Measurements from ENCODE around the gene STARD9.

Gene STARD9

DNA sequence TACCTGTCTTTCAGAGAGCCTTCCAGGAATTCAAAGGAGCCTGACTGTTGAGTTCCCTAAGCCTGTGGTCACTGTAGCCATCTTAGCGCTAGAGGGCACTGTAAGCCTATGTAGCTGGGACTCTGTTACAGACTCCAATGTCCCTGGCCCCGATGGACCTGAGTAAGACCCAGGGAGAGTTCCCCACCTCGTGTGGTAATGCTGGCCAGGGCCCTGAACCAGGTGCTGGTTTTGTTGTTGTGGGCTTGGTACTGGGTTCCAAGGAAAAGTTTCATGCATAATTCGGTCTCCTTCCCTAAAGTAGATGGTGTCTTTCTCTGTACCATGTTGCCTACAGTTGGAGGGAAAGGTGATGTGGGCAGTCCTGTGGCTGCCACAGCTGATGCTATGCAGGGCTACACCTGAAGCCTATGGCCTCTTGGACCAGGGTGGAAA is 129.1 kb downstream of the STARD9 start:
- DNase-seq = peak; percentile 68

GRCh38 chr15:42705336-42705735 is 129.9 kb downstream of the STARD9 start:
- no peak for DNase-seq

DNA sequence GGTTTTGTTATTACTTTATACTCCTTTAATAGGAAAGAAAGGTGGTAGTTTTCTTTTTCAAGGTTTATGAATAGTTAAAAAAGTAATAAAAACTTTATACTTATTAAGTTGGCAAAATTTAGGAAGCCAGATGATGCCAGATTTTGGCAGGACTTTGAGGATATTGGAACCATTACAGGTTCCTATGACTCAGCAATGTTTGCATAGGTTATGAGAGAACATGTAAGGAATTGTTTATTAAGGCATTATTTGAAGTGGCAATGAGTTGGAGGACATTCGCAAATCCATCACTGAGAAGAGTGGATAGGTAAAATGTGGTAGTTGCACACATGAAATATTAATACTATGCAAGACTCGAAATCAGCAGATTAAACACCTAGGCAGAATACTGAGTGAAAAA is 131.7 kb downstream of the STARD9 start:
- DNase-seq = no peak

- DNase-seq = no peak
Observed at GRCh38 chr15:42707873-42708544, 132.6 kb downstream of the STARD9 start.

GRCh38 chr15:42710662-42711061 is 135.3 kb downstream of the STARD9 start:
- no peak for DNase-seq

GRCh38 chr15:42711746-42712145 is 136.3 kb downstream of the STARD9 start:
- DNase-seq = no peak

GRCh38 chr15:42712584-42712983 is 137.2 kb downstream of the STARD9 start:
- DNase-seq = no peak

GRCh38 chr15:42716125-42716524 is 140.7 kb downstream of the STARD9 start:
- DNase-seq = no peak

- DNase-seq = no peak
Observed at GRCh38 chr15:42716626-42717025, 141.2 kb downstream of the STARD9 start.

DNA sequence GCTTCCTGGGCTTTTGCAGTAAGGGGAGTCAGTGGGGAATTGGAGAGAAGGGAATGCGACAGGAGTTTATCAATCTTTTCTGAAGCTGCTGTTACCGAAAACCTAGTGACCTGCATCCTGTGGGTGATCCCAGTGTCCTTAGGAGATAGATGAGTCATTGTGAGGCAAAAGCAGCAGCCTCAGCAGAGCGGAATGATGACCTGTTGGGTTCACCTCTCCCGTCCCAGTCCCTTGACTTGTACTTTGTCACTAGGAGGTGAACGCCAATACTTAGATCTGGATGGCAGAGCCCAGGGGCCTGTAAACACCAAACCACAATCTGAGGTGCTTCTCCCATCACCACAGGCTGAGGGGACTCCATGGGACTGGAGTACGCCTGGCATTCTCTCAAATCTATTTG is 143.6 kb downstream of the STARD9 start:
- no peak for DNase-seq

GRCh38 chr15:42720071-42720470 is 144.7 kb downstream of the STARD9 start:
- no peak for DNase-seq

- no peak for DNase-seq
Observed at GRCh38 chr15:42721016-42721415, 145.6 kb downstream of the STARD9 start.

GRCh38 chr15:42721916-42722315 is 146.5 kb downstream of the STARD9 start:
- no peak for DNase-seq

DNA sequence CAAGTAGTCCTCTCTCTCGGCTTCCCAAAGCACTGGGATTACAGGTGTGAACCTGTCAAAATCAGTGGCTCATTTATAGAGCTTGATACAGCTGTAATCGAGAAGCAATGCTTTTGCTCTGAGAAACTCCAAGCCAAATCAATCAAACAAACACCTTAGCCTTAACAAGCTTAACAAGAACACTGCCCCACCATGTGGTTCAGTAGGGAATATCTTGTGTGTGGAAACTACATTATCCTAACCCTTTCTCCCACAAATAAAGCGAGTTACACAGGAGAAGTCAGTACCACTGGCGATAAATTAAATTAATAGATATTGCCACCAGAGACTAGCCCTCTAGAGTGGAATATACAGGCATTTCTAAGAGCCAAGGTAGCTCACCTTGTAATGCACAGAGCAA is 147.7 kb downstream of the STARD9 start:
- DNase-seq = no peak

DNA sequence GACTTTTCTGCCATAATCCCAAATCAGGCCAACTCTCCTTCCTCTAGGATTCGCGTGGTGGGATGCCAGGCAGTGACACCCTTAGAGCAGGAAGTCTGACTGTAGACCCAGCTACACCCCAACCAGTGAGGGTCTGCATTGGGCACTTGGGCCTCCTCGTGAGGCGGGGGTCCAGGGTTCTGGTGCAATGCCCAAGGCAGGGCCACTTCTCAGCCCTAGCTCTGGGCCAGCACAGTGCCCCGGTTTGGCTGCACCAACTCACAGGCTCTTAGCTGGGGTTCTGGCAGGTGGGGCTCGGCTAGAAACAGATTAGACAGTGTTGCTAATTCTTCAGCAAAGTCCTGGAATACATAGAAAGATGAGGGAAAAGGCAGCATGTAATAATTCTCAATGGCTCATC is 148.9 kb downstream of the STARD9 start:
- DNase-seq = no peak

DNA sequence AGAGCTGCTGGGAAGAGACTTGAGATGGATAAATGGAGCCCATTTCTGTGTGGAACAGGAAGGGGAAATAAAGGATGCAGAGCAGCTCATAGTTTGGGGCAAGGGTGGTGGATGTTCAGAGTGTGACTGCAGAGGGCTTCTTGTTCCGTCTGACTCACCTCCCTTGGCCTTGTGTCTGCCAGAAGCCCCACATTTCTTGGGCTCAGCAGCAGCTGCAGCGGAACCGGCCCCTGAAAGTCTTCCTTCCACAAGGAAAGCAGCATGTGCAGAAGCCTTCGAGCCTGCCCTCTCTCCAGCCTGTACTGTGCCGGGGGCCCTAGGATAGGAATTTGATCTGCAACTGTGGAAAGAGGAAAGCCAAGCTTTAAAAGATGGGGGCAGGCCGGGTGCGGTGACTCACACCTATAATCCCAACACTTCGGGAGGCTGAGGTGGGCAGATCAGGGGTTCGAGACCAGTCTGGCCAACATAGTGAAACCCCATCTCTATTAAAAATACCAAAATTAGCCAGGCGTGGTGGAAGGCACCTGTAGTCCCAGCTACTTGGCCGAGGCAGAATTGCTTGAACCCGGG is 150.0 kb downstream of the STARD9 start:
- DNase-seq = no peak

DNA sequence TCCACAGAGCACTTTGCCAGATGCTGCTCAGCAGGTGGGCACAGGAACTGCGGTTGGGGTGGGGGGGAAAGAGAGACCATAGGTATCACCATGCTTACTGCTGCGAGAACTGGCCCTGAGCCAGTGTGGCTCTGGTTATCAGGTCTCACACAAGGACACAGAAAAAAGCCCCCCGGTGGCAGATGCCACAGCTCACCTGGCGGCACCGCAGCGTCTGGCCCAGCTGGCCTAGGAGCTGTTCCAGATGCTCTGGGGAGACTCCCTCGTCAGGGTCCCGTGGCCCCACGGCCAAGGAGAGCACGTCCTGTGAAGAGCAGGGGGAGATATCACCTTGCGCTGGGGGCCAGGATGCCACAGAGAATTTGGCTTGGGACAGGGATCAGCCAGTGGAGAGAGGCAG is 150.7 kb downstream of the STARD9 start:
- no peak for DNase-seq

DNA sequence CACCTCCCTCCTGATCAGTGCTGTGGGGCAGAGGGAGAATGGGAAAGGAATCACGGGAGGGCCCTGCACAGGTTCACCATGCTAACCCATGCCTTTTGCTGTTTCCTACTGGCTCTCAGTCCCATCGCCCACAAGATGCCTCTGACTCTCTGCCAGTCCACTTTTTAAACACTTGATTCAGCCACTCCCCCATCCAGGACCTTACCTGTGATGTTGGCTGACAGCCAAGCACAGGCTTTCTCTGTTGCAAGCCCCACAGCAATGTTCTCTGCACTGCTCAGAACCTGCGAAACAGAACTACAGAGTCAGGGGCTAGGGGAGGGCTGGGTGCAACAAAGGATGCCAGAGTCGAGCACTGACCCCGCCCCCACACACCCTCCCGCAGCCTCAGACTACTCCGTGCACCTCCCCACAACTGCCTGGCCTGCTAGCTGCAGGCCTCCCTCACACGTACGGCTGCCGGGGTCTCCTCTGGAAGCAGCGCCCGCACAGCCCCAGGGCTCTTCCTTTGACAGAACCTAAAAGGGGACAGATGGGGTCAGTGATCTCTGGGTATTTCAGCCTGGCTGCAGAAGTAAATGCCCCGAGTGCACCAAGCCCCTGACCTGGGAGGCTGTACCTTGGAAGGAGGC is 152.5 kb downstream of the STARD9 start:
- DNase-seq = no peak

GRCh38 chr15:42728560-42728959 is 153.2 kb downstream of the STARD9 start:
- DNase-seq = no peak

DNA sequence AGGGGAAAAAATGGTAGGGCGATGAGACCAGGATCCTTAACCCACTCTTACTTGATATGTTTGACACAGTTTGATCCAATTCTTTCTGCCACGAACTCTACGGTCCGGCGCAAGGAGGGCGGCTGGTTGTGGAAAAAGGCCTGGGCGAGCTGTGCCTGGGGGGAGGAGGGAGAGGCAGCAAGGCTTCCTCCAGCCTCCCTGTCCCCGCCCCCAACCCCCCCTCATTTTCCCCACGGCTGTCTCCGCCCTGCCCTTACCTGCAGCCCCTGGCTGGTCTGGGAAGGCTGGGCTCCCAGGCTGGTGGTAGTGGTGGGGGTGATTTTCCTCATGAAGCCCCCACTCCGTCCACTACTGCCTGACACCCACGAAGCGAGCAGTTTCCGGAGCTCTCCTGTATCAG is 153.6 kb downstream of the STARD9 start:
- no peak for DNase-seq

- DNase-seq = no peak
Observed at GRCh38 chr15:42729409-42729808, 154.0 kb downstream of the STARD9 start.

DNA sequence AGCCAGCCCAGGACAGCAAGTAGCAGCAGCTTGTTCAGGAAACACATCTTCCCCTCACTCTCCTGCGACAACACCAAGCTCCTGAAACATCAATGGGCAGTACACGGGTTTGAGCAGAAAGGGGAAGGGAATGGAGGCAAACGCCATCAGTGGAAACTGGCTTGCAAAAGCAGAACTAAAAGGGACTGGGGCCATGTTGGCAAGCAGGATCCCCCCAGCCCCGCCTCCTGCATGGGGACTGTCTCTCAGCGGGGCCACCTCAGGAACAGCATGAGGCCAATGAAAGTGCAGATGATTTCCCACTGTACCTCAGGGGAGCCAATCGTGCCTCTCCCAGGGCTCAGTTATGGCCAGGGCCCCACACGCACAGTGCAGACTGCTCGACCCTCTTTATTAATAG is 154.7 kb downstream of the STARD9 start:
- no peak for DNase-seq

DNA sequence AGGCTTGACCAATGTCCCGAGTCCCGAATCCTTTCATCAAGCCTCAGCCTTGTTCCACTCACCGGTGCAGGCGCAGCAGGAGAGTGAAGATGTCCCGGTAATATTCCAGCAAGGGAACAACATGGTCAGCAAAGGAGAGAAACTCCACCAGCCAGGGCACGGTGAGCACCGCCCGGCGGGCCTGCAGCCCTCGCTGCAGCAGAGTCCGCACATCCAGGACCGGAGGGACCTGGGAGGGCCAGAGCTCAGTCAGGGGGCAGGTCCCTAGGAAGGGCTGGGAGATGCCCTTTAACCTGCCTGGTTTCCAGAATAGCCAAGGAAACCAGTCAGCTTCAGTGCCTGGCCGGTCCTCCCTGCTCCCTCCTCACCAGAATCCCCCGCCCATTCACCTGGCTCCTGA is 155.1 kb downstream of the STARD9 start:
- no peak for DNase-seq

GRCh38 chr15:42731461-42731860 is 156.1 kb downstream of the STARD9 start:
- DNase-seq = no peak

All from kidney glomerular epithelial cell (primary cell).